MM.1S (cell line): Measurements from ENCODE around the gene RASAL2.
"Not testable (repeated sequence)": the region's sequence is repeated elsewhere in the genome, so short reads cannot be mapped to it uniquely, and the experiment has no call there.

Source experiments
- DNase-seq: peaks from one replicate; pipeline ENCODE4 v3.0.0-alpha.2; 2015
- H2AFZ ChIP-seq: fragments of 300-600 bp; sonication (generic); 2 replicates; pipeline ENCODE4 v1.6.0; 2016; ENCODE audit warnings: antibody characterized with exemption, low read length
- H3F3A ChIP-seq: fragments of 300-600 bp; sonication (generic); 2 replicates; pipeline ENCODE4 v1.6.1; 2016; ENCODE audit warnings: mild to moderate bottlenecking, antibody characterized with exemption, low read length, moderate library complexity, mixed read lengths; ENCODE audit not compliant: insufficient read depth
- H3K27ac ChIP-seq: fragments of 300-600 bp; sonication (generic); 2 replicates; pipeline ENCODE4 v1.5.1; 2016; ENCODE audit warnings: mild to moderate bottlenecking, low read length
- H3K27me3 ChIP-seq: fragments of 300-600 bp; sonication (generic); replicated peaks from 2 replicates; pipeline ENCODE4 v1.6.0; 2016; ENCODE audit warnings: low read length; ENCODE audit not compliant: insufficient read depth
- H3K36me3 ChIP-seq: fragments of 300-600 bp; sonication (generic); replicated peaks from 2 replicates; pipeline ENCODE4 v1.6.1; 2016; ENCODE audit warnings: mild to moderate bottlenecking, low read length, mixed read lengths; ENCODE audit not compliant: insufficient read depth
- H3K4me1 ChIP-seq: fragments of 300-600 bp; sonication (generic); 2 replicates; pipeline ENCODE4 v1.6.1; 2016; ENCODE audit warnings: low read length, mixed read lengths
- H3K4me2 ChIP-seq: fragments of 300-600 bp; sonication (generic); 2 replicates; pipeline ENCODE4 v1.6.0; 2016; ENCODE audit warnings: low read depth, low read length
- H3K4me3 ChIP-seq: fragments of 300-600 bp; sonication (generic); 2 replicates; pipeline ENCODE4 v1.5.1; 2016; ENCODE audit warnings: low read length, mixed read lengths
- H3K79me2 ChIP-seq: fragments of 300-600 bp; sonication (generic); 2 replicates; pipeline ENCODE4 v1.6.1; 2016; ENCODE audit warnings: mixed run types, low read length, mixed read lengths
- H3K9ac ChIP-seq: fragments of 300-600 bp; sonication (generic); 2 replicates; pipeline ENCODE4 v1.6.1; 2016; ENCODE audit warnings: low read length, mixed read lengths
- H3K9me2 ChIP-seq: fragments of 300-600 bp; sonication (generic); replicated peaks from 2 replicates; pipeline ENCODE4 v1.6.1; 2016; ENCODE audit warnings: mild to moderate bottlenecking, low read length, mixed read lengths; ENCODE audit not compliant: insufficient read depth
- H3K9me3 ChIP-seq: fragments of 300-600 bp; sonication (generic); replicated peaks from 2 replicates; pipeline ENCODE4 v1.6.1; 2016; ENCODE audit warnings: mild to moderate bottlenecking, low read length, mixed read lengths; ENCODE audit not compliant: insufficient read depth
- H4K20me1 ChIP-seq: fragments of 300-600 bp; sonication (generic); 2 replicates; pipeline ENCODE4 v1.6.1; 2016; ENCODE audit warnings: mild to moderate bottlenecking, low read length, moderate library complexity, mixed read lengths; ENCODE audit not compliant: insufficient read depth
- EZH2 ChIP-seq: fragments of 300-600 bp; sonication (generic); optimal IDR thresholded peaks from 2 replicates; pipeline ENCODE3; 2017; ENCODE audit warnings: low read depth, mild to moderate bottlenecking, antibody characterized with exemption, low read length, mixed read lengths
- EZH2phosphoT487 ChIP-seq: fragments of 300-600 bp; sonication (generic); IDR thresholded peaks from 2 replicates; pipeline ENCODE4 v1.6.1; 2018; ENCODE audit warnings: antibody characterized with exemption, low read length
- TF ChIP-seq, protein P1 (sequence below): fragments of 300-600 bp; sonication (generic); IDR thresholded peaks from 2 replicates; pipeline ENCODE4 v1.5.1; 2016; ENCODE audit warnings: antibody characterized with exemption, low read length, mixed read lengths

RASAL2 gene

DNA sequence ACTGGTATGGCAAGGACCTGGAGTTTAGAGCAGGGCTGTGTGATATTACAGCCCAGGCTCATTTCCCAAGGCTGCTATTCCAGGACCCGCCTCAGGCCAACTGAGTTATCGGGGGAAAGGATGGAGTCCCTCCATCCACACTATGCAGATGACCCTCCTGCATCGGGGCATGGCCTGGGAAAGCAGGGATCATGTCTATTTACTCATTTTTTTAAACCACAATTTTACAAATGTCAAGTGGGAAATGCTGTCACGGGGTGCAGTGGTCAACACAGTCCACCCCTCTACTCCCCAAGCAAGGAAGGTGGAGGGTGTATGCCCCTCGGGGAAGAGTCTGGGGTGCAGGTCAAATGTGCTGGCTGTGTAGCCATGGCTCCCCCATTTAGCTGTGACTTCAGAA is 409.0 kb downstream of the RASAL2 start:
- H3K4me3 ChIP-seq = no peak overlapping the region
- H3K79me2 ChIP-seq = no peaks in the 10 kb centered on the region
- H3K9me2 ChIP-seq = no peaks in the 10 kb centered on the region
- TF ChIP-seq, protein P1, sequence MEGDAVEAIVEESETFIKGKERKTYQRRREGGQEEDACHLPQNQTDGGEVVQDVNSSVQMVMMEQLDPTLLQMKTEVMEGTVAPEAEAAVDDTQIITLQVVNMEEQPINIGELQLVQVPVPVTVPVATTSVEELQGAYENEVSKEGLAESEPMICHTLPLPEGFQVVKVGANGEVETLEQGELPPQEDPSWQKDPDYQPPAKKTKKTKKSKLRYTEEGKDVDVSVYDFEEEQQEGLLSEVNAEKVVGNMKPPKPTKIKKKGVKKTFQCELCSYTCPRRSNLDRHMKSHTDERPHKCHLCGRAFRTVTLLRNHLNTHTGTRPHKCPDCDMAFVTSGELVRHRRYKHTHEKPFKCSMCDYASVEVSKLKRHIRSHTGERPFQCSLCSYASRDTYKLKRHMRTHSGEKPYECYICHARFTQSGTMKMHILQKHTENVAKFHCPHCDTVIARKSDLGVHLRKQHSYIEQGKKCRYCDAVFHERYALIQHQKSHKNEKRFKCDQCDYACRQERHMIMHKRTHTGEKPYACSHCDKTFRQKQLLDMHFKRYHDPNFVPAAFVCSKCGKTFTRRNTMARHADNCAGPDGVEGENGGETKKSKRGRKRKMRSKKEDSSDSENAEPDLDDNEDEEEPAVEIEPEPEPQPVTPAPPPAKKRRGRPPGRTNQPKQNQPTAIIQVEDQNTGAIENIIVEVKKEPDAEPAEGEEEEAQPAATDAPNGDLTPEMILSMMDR = no peak
- TF ChIP-seq EZH2 (no peak), EZH2phosphoT487 (no peak)
- no peaks in the 10 kb centered on the region for H3K36me3 ChIP-seq
- no peaks in the 10 kb centered on the region for H4K20me1 ChIP-seq
- H3K9ac ChIP-seq = no peak overlapping the region
- H3K27me3 ChIP-seq = no peaks in the 10 kb centered on the region
- H3K9me3 ChIP-seq = no peaks in the 10 kb centered on the region
- H3K27ac ChIP-seq = no peak overlapping the region
- H2AFZ ChIP-seq = no peak overlapping the region
- no peak overlapping the region for H3K4me2 ChIP-seq
- no peaks in the 10 kb centered on the region for H3F3A ChIP-seq
- H3K4me1 ChIP-seq = no peaks in the 10 kb centered on the region
- DNase-seq = no peak

DNA sequence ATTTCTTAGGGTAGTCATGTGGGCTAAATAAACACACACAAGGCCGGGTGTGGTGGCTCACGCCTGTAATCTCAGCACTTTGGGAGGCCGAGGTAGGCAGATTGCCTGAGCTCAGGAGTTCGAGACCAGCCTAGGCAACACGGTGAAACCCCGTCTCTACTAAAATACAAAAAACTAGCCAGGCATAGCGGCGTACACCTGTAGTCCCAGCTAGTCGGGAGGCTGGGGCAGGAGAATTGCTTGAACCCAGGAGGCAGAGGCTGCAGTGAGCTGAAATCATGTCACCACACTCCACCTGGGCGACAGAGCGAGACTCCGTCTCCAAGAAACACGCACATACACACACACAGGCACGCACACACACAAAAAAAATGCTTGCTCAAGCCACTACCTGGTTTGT is 409.4 kb downstream of the RASAL2 start:
- H3K4me2 ChIP-seq, H2AFZ ChIP-seq, H3K9me3 ChIP-seq, H3K36me3 ChIP-seq, DNase-seq, H3K9me2 ChIP-seq, H3K27me3 ChIP-seq, H3K79me2 ChIP-seq, H3K27ac ChIP-seq, H3K9ac ChIP-seq, H3K4me3 ChIP-seq, H3K4me1 ChIP-seq, H4K20me1 ChIP-seq, H3F3A ChIP-seq: not testable (repeated sequence)

DNA sequence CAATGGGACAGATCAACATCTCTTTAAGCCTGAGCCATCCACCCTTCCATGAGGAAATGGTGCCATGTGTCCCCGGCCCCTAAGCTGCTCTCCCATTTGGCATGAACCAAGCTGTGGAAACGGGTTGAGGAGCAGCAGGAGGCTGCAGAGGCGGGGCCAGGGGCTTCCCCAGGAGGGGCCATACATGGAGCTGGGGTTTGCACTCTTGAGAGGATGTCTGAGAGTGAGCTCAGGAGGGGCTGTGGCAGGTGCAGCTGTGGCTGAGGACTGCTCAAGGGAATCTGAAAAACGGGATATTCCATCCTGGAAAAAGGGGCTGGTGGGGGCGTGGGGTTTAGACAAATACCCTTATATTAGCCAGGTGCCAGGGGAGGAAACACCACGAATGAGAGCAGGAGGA is 409.9 kb downstream of the RASAL2 start:
- no peak for DNase-seq
- no peak overlapping the region for H2AFZ ChIP-seq
- H3K9ac ChIP-seq = no peak overlapping the region
- H3K4me3 ChIP-seq = no peak overlapping the region
- no peak overlapping the region for H3K27ac ChIP-seq
- no peaks in the 10 kb centered on the region for H4K20me1 ChIP-seq
- H3K27me3 ChIP-seq = no peaks in the 10 kb centered on the region
- H3K79me2 ChIP-seq = no peaks in the 10 kb centered on the region
- no peaks in the 10 kb centered on the region for H3K9me3 ChIP-seq
- no peaks in the 10 kb centered on the region for H3K4me1 ChIP-seq
- TF ChIP-seq, protein P1 = no peak
- TF ChIP-seq EZH2 = no peak
- no peak for TF ChIP-seq EZH2phosphoT487
- no peaks in the 10 kb centered on the region for H3K36me3 ChIP-seq
- no peak overlapping the region for H3K4me2 ChIP-seq
- no peaks in the 10 kb centered on the region for H3K9me2 ChIP-seq
- H3F3A ChIP-seq = no peaks in the 10 kb centered on the region

- Histone ChIP-seq H3K27ac (no peak overlapping the region), H3K9me3 (no peaks in the 10 kb centered on the region), H2AFZ (no peak overlapping the region), H3K9ac (no peak overlapping the region), H3K27me3 (no peaks in the 10 kb centered on the region), H4K20me1 (no peaks in the 10 kb centered on the region), H3K9me2 (no peaks in the 10 kb centered on the region), H3K4me1 (no peaks in the 10 kb centered on the region), H3F3A (no peaks in the 10 kb centered on the region), H3K36me3 (no peaks in the 10 kb centered on the region), H3K4me3 (no peak overlapping the region), H3K79me2 (no peaks in the 10 kb centered on the region), H3K4me2 (no peak overlapping the region)
- no peak for TF ChIP-seq EZH2phosphoT487
- TF ChIP-seq, protein P1 = no peak
- no peak for TF ChIP-seq EZH2
- DNase-seq = no peak
Measured at GRCh38 chr1:178504286-178504685, 410.4 kb downstream of the RASAL2 start.
